ENCODE measurements around the gene AIMP1. TPM values are rescaled to one million over a fixed set of nuclear protein-coding genes. Genes with fewer than 3 reads are reported as not detected.
"Not testable (repeated sequence)": the region's sequence is repeated elsewhere in the genome, so short reads cannot be mapped to it uniquely, and the experiment has no call there.

AIMP1 gene
- total RNA-seq, 1 donor from 2014 or later: 38.8 TPM

GRCh38 chr4:106312377-106312776, 4.0 kb upstream of the AIMP1 start:
- no peak for DNase-seq (ENCODE audit: low spot score)

GRCh38 chr4:106312997-106313522, 3.3 kb upstream of the AIMP1 start:
- no peak for DNase-seq (ENCODE audit: low spot score)

DNA sequence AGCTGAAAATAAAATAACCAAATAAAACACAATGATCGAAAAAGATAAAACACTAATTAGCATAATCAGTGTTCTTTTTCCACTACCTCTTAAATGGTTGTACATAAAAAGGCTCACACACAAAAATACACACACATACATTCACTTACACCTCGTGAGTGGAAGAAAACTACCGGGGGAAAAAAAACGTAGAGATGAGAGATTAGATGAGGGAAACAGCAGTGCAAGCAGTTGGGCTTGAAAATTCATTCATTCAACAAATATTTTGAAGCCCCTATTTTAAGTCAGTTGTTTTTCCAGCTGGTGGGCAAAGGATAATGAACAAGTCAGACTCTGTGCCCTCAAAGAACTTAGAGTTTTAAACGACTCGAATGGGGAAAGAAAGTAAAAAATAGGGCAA, 1.4 kb upstream of the AIMP1 start:
- no peak for DNase-seq (ENCODE audit: low spot score)

DNA sequence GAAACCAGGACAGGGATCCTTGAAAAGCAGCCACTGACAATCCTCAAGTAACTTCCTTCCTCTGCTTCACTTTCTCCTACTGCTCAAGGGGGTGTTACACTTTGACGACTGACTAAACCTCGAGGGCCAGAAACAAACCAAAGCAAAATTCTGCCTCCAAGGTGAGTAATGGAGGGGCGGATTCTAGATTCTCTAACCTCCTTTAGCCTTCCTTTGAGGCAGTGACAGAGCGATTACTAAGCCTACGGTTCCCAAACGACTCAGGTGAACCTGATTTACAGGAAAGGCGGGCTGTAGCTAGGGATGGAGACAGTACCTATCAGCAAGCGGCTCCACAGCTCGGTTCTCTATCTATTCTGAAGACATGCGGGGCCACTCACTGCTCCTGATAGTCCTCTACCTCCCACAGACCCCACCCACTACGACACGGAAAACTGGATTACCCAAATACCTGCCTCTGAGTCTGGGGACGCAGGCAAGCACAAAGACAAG, 828 bp upstream of the AIMP1 start:
- DNase-seq (ENCODE audit: low spot score): no peak

DNA sequence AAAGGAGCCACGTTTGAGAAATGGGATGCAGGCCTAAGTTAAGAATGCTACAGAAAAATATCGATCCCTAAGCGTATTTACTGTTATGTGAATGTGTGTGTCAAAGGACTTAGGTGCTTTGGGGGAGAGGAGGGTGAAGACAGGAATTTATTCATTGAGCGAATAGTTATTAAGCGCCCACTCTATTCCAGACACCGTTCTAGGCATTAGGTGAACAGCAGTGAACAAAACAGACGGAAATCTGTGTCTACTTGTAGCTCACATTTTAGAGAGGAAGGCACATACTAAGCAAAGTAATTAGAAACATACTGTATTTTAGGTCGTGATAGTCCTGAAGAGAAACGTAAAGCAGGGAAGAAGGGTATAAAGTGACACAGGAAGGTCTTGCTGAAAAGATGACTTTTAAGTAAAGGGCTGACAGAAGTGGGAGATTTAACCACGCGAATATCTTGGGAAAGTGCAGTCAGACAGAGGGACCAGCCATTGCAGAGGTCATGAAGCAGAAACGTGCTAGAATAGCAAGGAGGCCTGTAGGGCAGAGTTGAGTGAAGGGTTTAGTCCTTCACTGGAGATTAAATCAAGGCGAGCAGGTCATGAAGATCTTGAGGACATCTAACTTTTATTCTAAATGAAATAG, 541 bp downstream of the AIMP1 start:
- DNase-seq (ENCODE audit: low spot score): no peak

GRCh38 chr4:106317815-106318214, 1.5 kb downstream of the AIMP1 start:
- DNase-seq (ENCODE audit: low spot score): no peak

- no peak for DNase-seq (ENCODE audit: low spot score)
Observed at GRCh38 chr4:106318511-106318910, 2.2 kb downstream of the AIMP1 start.

- no peak for DNase-seq (ENCODE audit: low spot score)
Observed at GRCh38 chr4:106320235-106320634, 3.9 kb downstream of the AIMP1 start.

DNA sequence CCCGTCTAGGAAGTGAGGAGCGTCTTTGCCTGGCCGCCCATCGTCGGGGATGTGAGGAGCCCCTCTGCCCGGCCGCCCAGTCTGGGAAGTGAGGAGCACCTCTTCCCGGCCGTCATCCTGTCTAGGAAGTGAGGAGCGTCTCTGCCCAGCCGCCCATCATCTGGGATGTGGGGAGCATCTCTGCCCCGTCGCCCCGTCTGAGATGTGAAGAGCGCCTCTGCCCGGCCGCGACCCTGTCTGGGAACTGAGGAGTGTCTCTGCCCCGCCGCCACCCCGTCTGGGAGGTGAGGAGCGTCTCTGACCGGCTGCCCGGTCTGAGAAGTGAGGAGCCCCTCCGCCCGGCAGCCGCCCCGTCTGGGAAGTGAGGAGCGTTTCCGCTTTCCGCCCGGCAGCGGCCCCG, 4.8 kb downstream of the AIMP1 start:
- not testable (repeated sequence) for DNase-seq (ENCODE audit: low spot score)

- DNase-seq (ENCODE audit: low spot score): not testable (repeated sequence)
Observed at GRCh38 chr4:106321814-106322213, 5.5 kb downstream of the AIMP1 start.

- no peak for DNase-seq (ENCODE audit: low spot score)
Observed at GRCh38 chr4:106323119-106323518, 6.8 kb downstream of the AIMP1 start.

- DNase-seq (ENCODE audit: low spot score): no peak
Observed at GRCh38 chr4:106325800-106326199, 9.4 kb downstream of the AIMP1 start.

DNA sequence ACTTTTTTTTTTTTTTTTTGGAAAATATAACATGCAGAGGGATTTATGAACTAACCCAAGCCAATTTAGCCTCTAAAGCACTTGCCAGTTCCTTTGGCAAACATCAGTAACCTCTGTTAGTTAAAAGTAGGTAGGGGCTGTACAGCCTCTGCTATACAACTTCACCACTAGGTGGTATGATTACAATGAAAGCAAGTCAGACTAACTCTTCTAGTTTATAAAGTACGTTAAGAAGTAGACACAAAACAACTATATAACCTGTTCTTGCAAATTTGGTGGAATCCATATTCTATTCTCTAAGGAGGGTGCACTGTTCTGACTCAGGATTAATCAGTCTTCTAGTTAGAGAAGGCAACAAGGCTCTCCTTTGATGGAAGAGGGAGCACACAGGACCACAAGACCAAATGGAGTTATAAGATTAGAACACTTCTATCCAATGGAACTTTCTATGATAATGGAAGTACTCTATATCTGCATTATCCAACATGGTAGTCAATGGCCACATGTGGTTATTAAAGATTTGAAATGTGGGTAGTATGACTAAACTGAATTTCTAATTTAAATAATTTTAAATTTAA, 12.8 kb downstream of the AIMP1 start:
- no peak for DNase-seq (ENCODE audit: low spot score)

- DNase-seq (ENCODE audit: low spot score): no peak
Observed at GRCh38 chr4:106333186-106333585, 16.8 kb downstream of the AIMP1 start.

- DNase-seq (ENCODE audit: low spot score): no peak
Observed at GRCh38 chr4:106334741-106335470, 18.6 kb downstream of the AIMP1 start.

- no peak for DNase-seq (ENCODE audit: low spot score)
Observed at GRCh38 chr4:106336618-106337017, 20.3 kb downstream of the AIMP1 start.

- DNase-seq (ENCODE audit: low spot score): no peak
Observed at GRCh38 chr4:106337916-106338315, 21.6 kb downstream of the AIMP1 start.

DNA sequence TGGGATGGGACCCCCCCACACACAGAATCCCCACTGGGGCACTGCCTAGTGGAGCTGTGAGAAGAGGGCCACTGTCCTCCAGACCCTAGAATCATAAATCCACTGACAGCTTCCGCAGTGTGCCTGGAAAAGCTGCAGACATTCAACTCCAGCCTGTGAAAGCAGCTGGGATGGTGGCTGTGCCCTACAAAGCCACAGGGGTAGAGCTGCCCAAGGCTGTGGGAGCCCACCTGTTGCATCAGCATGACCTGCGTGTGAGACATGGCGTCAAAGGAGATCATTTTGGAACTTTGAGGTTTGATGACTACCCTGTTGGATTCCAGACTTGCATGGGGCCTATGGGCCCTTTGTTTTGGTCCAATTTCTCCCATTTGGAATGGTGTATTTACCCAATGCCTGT, 22.3 kb downstream of the AIMP1 start:
- no peak for DNase-seq (ENCODE audit: low spot score)

DNA sequence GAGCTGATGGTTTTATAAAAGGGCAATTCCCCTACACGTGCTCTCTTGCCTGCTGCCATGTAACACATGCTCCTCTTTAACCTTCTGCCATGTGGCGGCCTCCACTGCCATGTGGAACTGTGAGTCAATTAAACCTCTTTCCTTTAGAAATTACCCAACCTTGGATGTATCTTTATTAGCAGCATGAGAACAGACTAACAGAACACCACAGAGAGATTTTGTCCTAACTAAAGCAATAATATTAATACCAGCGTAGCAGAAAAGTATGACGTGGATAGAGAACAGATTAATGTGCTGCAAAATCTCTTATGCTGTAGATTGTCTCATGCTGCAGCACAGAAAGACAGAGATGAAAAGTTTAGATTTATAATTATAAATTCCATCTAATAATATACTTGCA, 23.1 kb downstream of the AIMP1 start:
- no peak for DNase-seq (ENCODE audit: low spot score)

DNA sequence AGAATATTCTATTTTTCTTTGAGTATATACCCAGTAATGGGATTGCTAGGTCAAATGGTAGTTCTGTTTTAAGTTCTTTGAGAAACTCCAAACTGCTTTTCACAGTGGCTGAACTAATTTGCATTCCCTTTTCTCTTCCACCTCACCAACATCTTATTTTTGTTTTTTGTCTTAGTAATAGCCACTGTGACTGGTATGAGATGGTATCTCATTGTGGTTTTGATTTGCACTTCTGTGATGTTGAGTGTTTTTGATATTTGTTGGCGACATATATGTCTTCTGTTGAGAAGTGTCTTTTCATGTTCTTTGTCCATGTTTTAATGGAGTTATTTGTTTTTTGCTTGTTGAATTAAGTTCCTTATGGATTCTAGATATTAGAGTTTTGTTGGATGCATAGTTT, 24.4 kb downstream of the AIMP1 start:
- no peak for DNase-seq (ENCODE audit: low spot score)

DNA sequence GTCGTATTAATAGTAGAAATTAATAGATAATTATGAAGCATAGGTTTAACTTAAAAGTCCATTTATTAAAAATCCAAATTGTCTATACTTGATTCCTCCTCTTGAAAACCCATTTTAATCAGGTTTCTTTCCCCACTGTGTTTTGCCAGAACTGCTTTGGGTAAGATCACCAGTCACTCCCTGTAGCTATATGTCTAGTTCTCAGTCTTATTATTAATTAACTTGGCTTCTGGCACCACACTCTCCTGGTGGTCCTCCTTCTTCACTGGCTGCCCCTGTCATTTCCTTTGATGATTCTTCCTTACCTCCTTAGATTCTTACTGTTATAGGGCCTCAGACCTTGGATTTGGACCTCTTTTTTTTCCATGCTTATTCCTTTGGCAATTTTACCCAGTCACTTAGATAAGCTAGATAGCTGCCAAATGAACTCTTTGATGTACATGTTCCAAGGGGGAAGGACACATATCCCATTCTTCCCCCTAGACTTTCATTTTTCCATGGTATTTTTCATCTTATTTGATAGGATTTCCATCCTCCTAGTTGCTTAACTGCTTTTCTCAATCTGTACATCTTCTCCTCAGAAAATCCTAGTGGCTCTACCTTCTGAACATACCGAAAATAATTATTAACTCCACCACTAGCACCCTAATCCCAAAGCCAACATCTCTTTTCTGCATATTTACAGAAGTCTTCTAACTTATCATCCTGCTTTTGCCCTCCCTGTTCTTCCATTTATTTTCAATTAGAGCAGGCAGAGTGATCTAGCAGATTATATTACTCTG, 27.7 kb downstream of the AIMP1 start:
- no peak for DNase-seq (ENCODE audit: low spot score)

GRCh38 chr4:106344647-106344970, 28.3 kb downstream of the AIMP1 start:
- no peak for DNase-seq (ENCODE audit: low spot score)

All from mesenteric fat pad (tissue), 1 donor.